RWPE1 (cell line): Measurements from ENCODE around the gene PPP1R15B.

Experiments
- CTCF ChIA-PET: fragments of 350-600 bp; sonication (Branson Sonifier 250); formaldehyde crosslinking; extraction: SDS; loops from one replicate; lab custom pipeline; 2021; lab: Yijun Ruan, JAX
- POLR2A ChIA-PET: fragments of 400-600 bp; formaldehyde crosslinking; extraction: SDS; loops from one replicate; lab custom pipeline; 2020; ENCODE audit warnings: antibody characterized with exemption; ENCODE audit not compliant: low non-redundant PET; lab: Yijun Ruan, JAX
- DNase-seq: peaks from one replicate; pipeline ENCODE4 v3.0.0; 2012; ENCODE audit warnings: low spot score
- H3K27ac ChIP-seq: fragments of 450-650 bp; 2 replicates; pipeline ENCODE4 v1.5.1; 2017
- TF ChIP-seq, protein P1 (sequence below): fragments of 450-650 bp; conservative IDR thresholded peaks from 2 replicates; pipeline ENCODE4 v1.5.1; 2017; ENCODE audit warnings: low read depth, mild to moderate bottlenecking

The PPP1R15B gene

DNA sequence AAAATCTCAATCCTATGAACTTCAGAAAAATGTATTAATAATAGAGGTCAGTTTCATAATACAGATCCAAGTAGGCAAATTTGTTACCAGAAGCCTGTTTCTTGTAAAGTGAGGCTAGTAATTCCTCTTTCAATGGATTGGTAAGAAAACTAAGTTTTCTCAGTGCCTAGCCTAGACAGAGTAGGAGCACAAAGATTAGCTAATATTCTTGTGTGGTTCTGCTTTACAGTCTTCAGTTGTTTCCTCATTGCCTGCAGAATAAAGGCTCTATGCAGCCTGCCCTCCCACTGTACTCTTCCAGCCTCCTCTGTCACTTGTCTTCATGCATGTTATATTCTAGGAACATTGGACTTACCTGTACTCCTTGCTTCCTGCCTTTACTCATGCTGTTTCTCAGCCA lies 2.4 kb upstream of the PPP1R15B start:
- H3K27ac ChIP-seq = peak overlapping the region; percentile 54
- DNase-seq = no peak
- ChIA-PET CTCF (interaction anchor here (0.6 to 2.9 kb wide), 4 partner anchors 12 to 393 kb away, joined by 3 to 12 read pairs (median 6); no protein-coding TSS in a partner anchor), POLR2A (interaction anchor here (0.6 kb wide), 1 partner anchor 67 kb away, joined by 3 read pairs; no protein-coding TSS in a partner anchor)
- TF ChIP-seq, protein P1, sequence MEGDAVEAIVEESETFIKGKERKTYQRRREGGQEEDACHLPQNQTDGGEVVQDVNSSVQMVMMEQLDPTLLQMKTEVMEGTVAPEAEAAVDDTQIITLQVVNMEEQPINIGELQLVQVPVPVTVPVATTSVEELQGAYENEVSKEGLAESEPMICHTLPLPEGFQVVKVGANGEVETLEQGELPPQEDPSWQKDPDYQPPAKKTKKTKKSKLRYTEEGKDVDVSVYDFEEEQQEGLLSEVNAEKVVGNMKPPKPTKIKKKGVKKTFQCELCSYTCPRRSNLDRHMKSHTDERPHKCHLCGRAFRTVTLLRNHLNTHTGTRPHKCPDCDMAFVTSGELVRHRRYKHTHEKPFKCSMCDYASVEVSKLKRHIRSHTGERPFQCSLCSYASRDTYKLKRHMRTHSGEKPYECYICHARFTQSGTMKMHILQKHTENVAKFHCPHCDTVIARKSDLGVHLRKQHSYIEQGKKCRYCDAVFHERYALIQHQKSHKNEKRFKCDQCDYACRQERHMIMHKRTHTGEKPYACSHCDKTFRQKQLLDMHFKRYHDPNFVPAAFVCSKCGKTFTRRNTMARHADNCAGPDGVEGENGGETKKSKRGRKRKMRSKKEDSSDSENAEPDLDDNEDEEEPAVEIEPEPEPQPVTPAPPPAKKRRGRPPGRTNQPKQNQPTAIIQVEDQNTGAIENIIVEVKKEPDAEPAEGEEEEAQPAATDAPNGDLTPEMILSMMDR = no peak

DNA sequence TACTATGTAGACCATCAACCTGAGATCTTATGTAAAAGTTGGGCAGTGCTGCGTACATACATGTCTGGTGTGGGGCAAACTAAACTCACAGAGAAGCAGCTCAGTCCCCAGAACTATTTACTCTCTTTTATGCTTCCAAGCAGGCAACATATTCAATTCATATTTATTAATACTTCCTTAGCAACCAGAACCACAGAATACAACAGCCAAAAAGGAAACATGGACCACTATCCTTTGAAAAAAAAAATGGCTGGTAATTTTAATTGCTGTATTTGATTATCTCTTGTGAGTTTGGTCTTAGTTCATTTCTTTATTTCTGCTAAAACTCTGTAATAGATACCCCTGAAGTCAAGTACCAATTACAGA lies 1.5 kb upstream of the PPP1R15B start:
- POLR2A ChIA-PET = interaction anchor here (0.6 kb wide), 2 partner anchors 68 to 943 kb away, joined by 3 read pairs; no protein-coding TSS in a partner anchor
- peak overlapping the region; percentile 94 for H3K27ac ChIP-seq
- CTCF ChIA-PET = interaction anchor here (2.2 to 2.9 kb wide), 3 partner anchors 15 to 90 kb away, joined by 6 to 12 read pairs (median 7); no protein-coding TSS in a partner anchor
- TF ChIP-seq, protein P1 = no peak
- DNase-seq = no peak

DNA sequence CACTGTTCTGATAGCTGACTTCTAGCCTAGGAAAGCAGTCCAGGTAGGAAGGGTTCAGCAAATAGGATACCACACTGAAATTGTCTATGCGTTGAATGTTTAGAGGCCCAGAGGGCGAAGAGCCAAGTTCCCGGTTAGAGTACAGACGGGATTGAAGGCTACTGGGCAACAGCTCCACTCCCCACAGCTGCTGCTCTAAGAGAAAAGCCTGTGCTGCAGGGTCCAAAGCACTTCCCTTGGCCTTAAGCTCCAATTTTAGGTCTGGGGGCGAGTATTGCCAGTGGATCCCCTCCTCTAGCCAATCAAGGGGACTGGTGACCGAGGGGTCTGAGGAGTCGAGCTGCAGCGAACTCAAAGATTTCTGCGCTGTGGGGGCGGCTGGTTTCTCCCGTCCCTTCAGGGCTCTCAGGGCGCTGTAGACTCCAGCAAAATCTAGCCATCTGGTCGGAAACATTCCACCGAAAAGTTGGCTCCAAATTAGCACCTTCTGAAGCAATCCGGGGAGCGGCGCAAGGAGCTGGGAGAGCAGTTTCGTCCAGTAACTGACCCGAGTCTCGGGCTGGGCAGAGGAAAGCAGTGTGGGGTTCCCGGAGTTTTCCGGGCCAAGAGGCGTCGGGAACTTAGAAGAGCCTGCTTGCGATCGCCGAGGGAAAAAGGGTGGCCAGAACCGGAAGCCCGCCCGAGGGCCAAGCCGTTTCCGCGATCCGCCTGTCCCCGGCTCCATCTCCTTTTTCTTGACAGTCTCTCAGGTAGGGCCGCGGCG lies 748 bp downstream of the PPP1R15B start:
- ChIA-PET CTCF (interaction anchor here (0.6 to 2.4 kb wide), 11 partner anchors 12 to 428 kb away, joined by 3 to 14 read pairs (median 4); partner anchors contain the start of gene PIK3C2B), POLR2A (no interaction called here)
- peak overlapping the region; percentile 94 for H3K27ac ChIP-seq
- DNase-seq = peak; percentile 57
- TF ChIP-seq, protein P1 = no peak

DNA sequence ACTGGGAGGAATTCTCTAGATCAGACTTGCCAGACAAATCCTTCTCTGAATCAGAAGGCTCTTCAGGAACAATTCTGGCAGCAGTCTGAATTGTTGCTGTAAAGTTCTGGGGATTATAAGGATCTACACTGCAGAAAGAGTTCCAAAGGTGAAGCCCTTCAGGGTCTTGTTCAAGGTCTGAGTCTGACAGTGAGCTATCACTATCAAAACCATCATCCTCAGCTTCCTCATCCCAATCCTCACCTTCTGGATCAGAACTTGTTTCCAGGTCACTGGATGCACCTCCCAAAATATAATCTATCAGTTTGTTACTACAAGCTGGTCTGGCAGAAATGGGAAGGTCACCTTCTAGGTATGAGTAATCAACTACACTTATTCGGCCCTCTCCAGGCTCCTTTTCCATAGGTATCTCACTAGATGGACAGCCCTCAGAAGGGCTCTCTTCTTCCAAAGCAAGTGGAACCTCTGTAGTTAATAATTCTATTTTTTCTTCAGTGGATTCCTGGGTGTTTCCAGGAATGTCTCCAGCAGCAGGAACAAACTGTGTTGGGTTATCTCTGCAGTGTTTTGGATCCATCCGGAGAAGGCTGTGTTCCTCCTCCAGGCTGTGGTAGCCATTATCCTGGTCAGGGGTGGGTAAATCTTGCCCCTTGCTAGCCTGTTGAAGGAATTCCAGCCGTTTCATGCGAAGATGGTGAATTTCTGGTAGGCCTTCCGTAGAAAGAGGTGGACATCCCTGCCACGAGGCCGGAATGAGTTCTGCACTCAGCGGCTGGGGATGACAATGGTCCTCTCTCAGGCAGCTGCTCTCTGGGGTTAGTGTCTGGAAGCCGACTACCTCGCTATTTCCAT lies 1.6 kb downstream of the PPP1R15B start:
- CTCF ChIA-PET = interaction anchor here (0.6 to 2.4 kb wide), 9 partner anchors 11 to 429 kb away, joined by 3 to 14 read pairs (median 5); partner anchors contain the start of gene PIK3C2B
- peak; percentile 29 for DNase-seq
- POLR2A ChIA-PET = no interaction called here
- TF ChIP-seq, protein P1 = no peak
- peak overlapping the region; percentile 94 for H3K27ac ChIP-seq

DNA sequence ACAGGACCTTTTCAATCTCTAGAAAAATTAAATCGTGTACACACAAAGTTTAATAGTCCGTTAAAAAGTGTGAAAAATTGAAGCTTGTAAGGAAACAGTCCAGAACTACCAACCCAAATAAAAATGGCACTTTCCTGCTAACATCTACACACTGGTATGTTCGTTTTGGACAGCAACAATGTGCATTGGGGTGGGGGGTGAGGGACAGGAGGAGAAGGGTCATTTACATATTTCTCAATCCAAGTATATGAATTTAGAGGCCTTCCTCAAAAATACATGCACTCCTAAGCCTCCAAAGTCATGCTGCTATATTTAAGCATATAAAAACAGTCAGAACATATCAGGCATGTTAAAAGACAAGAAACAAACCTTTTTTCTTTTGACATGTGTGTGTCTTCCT lies 2.5 kb downstream of the PPP1R15B start:
- peak; percentile 34 for DNase-seq
- TF ChIP-seq, protein P1 = no peak
- CTCF ChIA-PET = interaction anchor here (1.0 to 2.9 kb wide), 6 partner anchors 11 to 246 kb away, joined by 3 to 16 read pairs (median 6); no protein-coding TSS in a partner anchor
- H3K27ac ChIP-seq = no peak overlapping the region
- POLR2A ChIA-PET = no interaction called here

DNA sequence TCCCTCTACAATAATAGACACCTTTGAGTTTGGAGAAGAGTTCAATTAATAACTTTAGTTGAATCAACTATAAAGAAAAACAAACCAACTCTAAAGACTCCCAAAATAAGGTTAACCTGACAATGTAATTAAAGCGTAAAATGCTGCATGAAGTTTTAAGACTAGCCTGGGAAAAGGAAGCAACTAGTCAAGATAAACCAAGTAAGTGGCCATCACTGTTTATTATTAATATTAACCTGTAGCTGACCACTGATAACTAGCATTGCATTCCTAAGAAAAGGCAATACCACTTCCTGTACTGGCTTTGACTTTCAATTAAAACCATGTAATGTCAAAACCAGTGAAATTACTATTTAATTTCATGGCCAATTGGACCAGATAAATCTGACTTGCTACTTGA lies 3.0 kb downstream of the PPP1R15B start:
- H3K27ac ChIP-seq = no peak overlapping the region
- CTCF ChIA-PET = interaction anchor here (0.6 to 2.9 kb wide), 9 partner anchors 9 to 1953 kb away, joined by 3 to 16 read pairs (median 4); no protein-coding TSS in a partner anchor
- no peak for DNase-seq
- POLR2A ChIA-PET = no interaction called here
- TF ChIP-seq, protein P1 = no peak
